Measurements from ENCODE around the gene MPDZ.

Gene MPDZ

GRCh38 chr9:13279284-13280141 lies at the start of gene MPDZ:
MPDZ (minus strand) TSS chr9:13279692; CDS start chr9:13250315, 29,377 bp downstream.
- DNase-seq (ENCODE audit: low read depth) = peak; percentile 17

GRCh38 chr9:13324988-13325387 lies 45.5 kb upstream of the MPDZ start:
- DNase-seq (ENCODE audit: low read depth) = no peak

GRCh38 chr9:13322828-13323550 lies 43.5 kb upstream of the MPDZ start:
- DNase-seq (ENCODE audit: low read depth) = no peak

- no peak for DNase-seq (ENCODE audit: low read depth)
These were observed 38.5 kb upstream of the MPDZ start for GRCh38 chr9:13318027-13318426.

GRCh38 chr9:13296972-13297371 lies 17.5 kb upstream of the MPDZ start:
- no peak for DNase-seq (ENCODE audit: low read depth)

- DNase-seq (ENCODE audit: low read depth) = no peak
These were observed 16.1 kb upstream of the MPDZ start for GRCh38 chr9:13295556-13295955.

- DNase-seq (ENCODE audit: low read depth) = no peak
These were observed 13.3 kb upstream of the MPDZ start for GRCh38 chr9:13292782-13293181.

GRCh38 chr9:13292158-13292557 lies 12.7 kb upstream of the MPDZ start:
- DNase-seq (ENCODE audit: low read depth) = no peak

GRCh38 chr9:13291718-13292117 lies 12.2 kb upstream of the MPDZ start:
- no peak for DNase-seq (ENCODE audit: low read depth)

GRCh38 chr9:13284011-13284410 lies 4.5 kb upstream of the MPDZ start:
- no peak for DNase-seq (ENCODE audit: low read depth)

- DNase-seq (ENCODE audit: low read depth) = no peak
These were observed 3.5 kb upstream of the MPDZ start for GRCh38 chr9:13282998-13283397.

- DNase-seq (ENCODE audit: low read depth) = no peak
These were observed 2.0 kb upstream of the MPDZ start for GRCh38 chr9:13281356-13282016.

- peak; percentile 28 for DNase-seq (ENCODE audit: low read depth)
These were observed 885 bp downstream of the MPDZ start for GRCh38 chr9:13278368-13279246.

- no peak for DNase-seq (ENCODE audit: low read depth)
These were observed 1.5 kb downstream of the MPDZ start for GRCh38 chr9:13278023-13278367.

GRCh38 chr9:13274886-13275641 lies 4.4 kb downstream of the MPDZ start:
- DNase-seq (ENCODE audit: low read depth) = peak; percentile 8

- DNase-seq (ENCODE audit: low read depth) = no peak
These were observed 8.8 kb downstream of the MPDZ start for GRCh38 chr9:13270734-13271133.

GRCh38 chr9:13269589-13270452 lies 9.7 kb downstream of the MPDZ start:
- DNase-seq (ENCODE audit: low read depth) = no peak

GRCh38 chr9:13268469-13268868 lies 11.0 kb downstream of the MPDZ start:
- DNase-seq (ENCODE audit: low read depth) = no peak

- peak; percentile 53 for DNase-seq (ENCODE audit: low read depth)
These were observed 11.7 kb downstream of the MPDZ start for GRCh38 chr9:13267743-13268142.

- DNase-seq (ENCODE audit: low read depth) = no peak
These were observed 13.3 kb downstream of the MPDZ start for GRCh38 chr9:13266167-13266566.

All from GM04504 (cell line).